HG02588 (cell line): ENCODE results near the gene FOXO6.

Source experiments
- ATAC-seq: cut with Tn5 transposase; IDR thresholded peaks from one replicate; pipeline ENCODE4 v1.9.1; 2021; ENCODE audit warnings: mild to moderate bottlenecking, moderate library complexity; ENCODE audit not compliant: unreplicated experiment

FOXO6 gene

GRCh38 chr1:41380979-41381691 is 19.9 kb downstream of the FOXO6 start:
- no peak for ATAC-seq

- no peak for ATAC-seq
Observed at GRCh38 chr1:41381692-41382479, 20.7 kb downstream of the FOXO6 start.

GRCh38 chr1:41382480-41383090 is 21.4 kb downstream of the FOXO6 start:
- no peak for ATAC-seq

- ATAC-seq = no peak
Observed at GRCh38 chr1:41383094-41383852, 22.0 kb downstream of the FOXO6 start.

GRCh38 chr1:41384579-41384978 is 23.3 kb downstream of the FOXO6 start:
- ATAC-seq = no peak

GRCh38 chr1:41385398-41386195 is 24.4 kb downstream of the FOXO6 start:
- ATAC-seq = no peak

- ATAC-seq = no peak
Observed at GRCh38 chr1:41386196-41386663, 25.0 kb downstream of the FOXO6 start.

GRCh38 chr1:41387667-41388091 is 26.4 kb downstream of the FOXO6 start:
- ATAC-seq = no peak

- ATAC-seq = no peak
Observed at GRCh38 chr1:41388510-41388909, 27.3 kb downstream of the FOXO6 start.

- no peak for ATAC-seq
Observed at GRCh38 chr1:41389009-41389408, 27.8 kb downstream of the FOXO6 start.

- ATAC-seq = no peak
Observed at GRCh38 chr1:41390166-41390565, 28.9 kb downstream of the FOXO6 start.

- ATAC-seq = no peak
Observed at GRCh38 chr1:41390573-41390972, 29.3 kb downstream of the FOXO6 start.

GRCh38 chr1:41391834-41392527 is 30.7 kb downstream of the FOXO6 start:
- no peak for ATAC-seq

GRCh38 chr1:41392528-41392924 is 31.3 kb downstream of the FOXO6 start:
- no peak for ATAC-seq

- no peak for ATAC-seq
Observed at GRCh38 chr1:41393716-41394368, 32.6 kb downstream of the FOXO6 start.

GRCh38 chr1:41394369-41394744 is 33.1 kb downstream of the FOXO6 start:
- ATAC-seq = no peak

GRCh38 chr1:41394959-41395956 is 34.0 kb downstream of the FOXO6 start:
- ATAC-seq = no peak

- no peak for ATAC-seq
Observed at GRCh38 chr1:41396084-41396483, 34.9 kb downstream of the FOXO6 start.
